ENCODE measurements around the gene VASN. TPM values are rescaled to one million over a fixed set of nuclear protein-coding genes. Genes with fewer than 3 reads are reported as not detected.
A peak's percentile ranks its signal among the peaks of the same experiment; 100 is the strongest.

VASN gene
- total RNA-seq, 1 donor from 2014 or later = 3.1 TPM

DNA sequence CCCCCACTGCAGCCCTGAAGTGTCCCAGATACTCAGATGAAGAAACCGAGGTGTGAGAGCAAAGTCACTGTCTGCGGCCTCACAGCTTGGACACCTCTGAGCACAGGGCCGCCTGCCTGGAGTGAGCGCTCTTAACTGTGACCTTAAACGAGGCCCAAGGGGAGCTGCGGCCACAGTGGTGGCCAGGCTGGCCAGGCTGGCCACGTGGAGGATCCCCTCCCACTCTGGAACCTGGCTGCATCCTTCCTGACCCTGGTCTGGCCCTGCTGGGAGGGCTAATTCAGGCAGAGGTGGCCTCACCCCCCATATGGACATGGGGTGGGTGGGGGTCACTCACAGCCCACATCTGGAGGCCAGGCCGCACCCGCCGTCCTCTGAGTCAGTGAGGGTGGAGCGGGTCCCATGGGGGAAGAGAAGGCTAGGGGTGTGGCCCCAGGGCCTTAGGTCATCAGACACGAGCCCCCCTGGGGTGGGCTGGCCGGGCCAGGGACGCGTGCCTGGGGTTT is 6.6 kb downstream of the VASN start:
- no peak for DNase-seq (ENCODE audit: low spot score)
- H3K4me3 ChIP-seq = no peak overlapping the region
- Mint-ChIP-seq H3K4me1 (peaks cover 40% of the 10 kb centered on the region), H3K27ac (peak overlapping the region; percentile 94), H3K36me3 (no peaks in the 10 kb centered on the region), H3K9me3 (no peaks in the 10 kb centered on the region), H3K4me3 (peak overlapping the region; percentile 46), H3K27me3 (ENCODE audit: insufficient read depth, low read depth) (peaks cover 3% of the 10 kb centered on the region)
- no peaks in the 10 kb centered on the region for H3K27me3 ChIP-seq
- H4K20me1 ChIP-seq (ENCODE audit: low read depth) = peaks cover 42% of the 10 kb centered on the region
- no peak overlapping the region for H2AFZ ChIP-seq (replicated peaks)
- no peak overlapping the region for H3K27ac ChIP-seq
- no peak overlapping the region for H3K4me2 ChIP-seq
- H3K36me3 ChIP-seq = no peaks in the 10 kb centered on the region
- TF ChIP-seq EZH2 (IDR thresholded peaks at IDR 0.05) = no peak
- TF ChIP-seq, protein P1, sequence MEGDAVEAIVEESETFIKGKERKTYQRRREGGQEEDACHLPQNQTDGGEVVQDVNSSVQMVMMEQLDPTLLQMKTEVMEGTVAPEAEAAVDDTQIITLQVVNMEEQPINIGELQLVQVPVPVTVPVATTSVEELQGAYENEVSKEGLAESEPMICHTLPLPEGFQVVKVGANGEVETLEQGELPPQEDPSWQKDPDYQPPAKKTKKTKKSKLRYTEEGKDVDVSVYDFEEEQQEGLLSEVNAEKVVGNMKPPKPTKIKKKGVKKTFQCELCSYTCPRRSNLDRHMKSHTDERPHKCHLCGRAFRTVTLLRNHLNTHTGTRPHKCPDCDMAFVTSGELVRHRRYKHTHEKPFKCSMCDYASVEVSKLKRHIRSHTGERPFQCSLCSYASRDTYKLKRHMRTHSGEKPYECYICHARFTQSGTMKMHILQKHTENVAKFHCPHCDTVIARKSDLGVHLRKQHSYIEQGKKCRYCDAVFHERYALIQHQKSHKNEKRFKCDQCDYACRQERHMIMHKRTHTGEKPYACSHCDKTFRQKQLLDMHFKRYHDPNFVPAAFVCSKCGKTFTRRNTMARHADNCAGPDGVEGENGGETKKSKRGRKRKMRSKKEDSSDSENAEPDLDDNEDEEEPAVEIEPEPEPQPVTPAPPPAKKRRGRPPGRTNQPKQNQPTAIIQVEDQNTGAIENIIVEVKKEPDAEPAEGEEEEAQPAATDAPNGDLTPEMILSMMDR (IDR thresholded peaks at IDR 0.05) = no peak
- no peak for TF ChIP-seq EZH2phosphoT487 (IDR thresholded peaks at IDR 0.05)
- H3K9ac ChIP-seq = no peak overlapping the region
- H3K79me2 ChIP-seq (ENCODE audit: low read depth) = peaks cover 4% of the 10 kb centered on the region
- H3K4me1 ChIP-seq = peaks cover 40% of the 10 kb centered on the region
- H3K9me3 ChIP-seq (ENCODE audit: low read depth) = no peaks in the 10 kb centered on the region
- peaks cover 19% of the 10 kb centered on the region for H3F3A ChIP-seq (ENCODE audit: low read depth)

DNA sequence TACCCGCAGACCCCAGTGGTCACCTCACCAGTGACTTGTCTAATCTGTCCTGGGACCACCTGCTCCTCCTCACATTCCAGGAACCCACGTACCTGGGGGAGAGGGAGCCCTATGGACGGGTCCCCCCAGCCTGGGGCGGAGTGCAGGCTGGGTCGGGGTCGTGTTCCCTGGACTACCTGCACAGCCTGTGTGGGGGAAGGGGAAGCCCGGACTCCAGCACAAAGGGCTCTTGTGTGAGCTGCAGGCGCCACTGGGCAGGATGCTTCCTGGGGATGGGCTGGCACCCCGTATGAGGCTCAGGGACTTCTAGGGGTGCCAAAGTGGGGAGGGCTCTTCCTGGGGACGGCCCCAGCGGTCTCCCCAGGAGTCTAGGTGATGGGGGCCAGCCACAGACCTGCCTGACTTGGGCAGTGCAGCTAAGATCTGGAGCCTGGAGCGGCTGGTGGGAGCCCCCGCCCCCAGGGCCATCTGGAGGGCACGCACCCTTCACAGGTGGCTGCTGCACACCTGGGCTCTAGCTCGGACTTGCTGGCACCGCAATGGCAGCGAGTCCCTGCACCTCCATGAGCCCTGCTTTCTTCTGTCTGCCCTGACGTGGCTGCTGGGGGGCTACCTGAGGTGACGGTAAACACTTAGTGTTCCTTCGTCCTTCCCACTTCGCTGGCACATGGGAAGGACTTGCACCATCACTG is 7.5 kb downstream of the VASN start:
- Histone ChIP-seq H3K27ac (no peak overlapping the region), H3K79me2 (ENCODE audit: low read depth) (peaks cover 4% of the 10 kb centered on the region)

DNA sequence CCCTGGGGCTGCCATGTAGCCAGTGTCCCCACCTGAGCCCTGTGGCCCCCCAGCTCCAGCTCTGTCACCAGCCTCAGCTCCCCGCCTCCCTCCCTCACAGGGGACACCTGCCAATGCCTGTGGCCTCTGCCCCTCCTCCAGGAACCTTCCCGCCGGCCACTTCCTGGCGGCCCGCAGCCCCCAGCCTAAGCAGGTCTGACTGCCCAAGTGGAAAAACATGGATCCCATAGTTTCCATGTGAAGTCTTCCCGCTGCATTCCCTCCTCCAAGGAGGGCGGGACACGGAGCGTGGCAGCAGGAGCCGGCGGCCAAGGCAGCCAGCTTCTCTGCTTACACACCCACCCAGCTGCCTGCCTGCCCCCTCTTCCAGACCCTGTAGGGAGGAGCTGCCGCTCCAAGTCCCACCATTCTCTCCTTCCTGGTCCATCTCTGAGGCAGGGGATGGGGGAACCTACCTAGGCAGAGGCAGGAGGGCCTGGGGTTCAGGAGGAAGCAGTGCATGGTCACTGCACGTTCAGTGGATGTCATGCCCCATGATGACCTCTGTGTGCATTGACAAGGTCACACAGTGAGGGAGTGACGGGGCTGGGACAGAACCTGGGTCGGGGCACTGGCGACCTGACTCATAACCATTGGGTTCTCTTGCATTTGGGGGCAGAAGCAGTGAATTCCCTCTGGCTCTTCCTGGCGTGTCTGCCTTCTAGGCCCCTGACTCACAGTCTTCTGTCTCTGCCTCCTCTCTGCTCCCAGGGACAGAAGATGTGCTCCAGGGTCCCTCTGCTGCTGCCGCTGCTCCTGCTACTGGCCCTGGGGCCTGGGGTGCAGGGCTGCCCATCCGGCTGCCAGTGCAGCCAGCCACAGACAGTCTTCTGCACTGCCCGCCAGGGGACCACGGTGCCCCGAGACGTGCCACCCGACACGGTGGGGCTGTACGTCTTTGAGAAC is 8.7 kb downstream of the VASN start:
- Mint-ChIP-seq H3K4me1 (peaks cover 30% of the 10 kb centered on the region), H3K27ac (peak overlapping the region; percentile 46), H3K27me3 (ENCODE audit: insufficient read depth, low read depth) (peaks cover 4% of the 10 kb centered on the region), H3K4me3 (no peak overlapping the region), H3K9me3 (no peaks in the 10 kb centered on the region), H3K36me3 (no peaks in the 10 kb centered on the region)
- Histone ChIP-seq H2AFZ (replicated peaks) (no peak overlapping the region), H4K20me1 (ENCODE audit: low read depth) (peaks cover 26% of the 10 kb centered on the region), H3K79me2 (ENCODE audit: low read depth) (no peaks in the 10 kb centered on the region), H3K36me3 (no peaks in the 10 kb centered on the region), H3K27me3 (no peaks in the 10 kb centered on the region), H3F3A (ENCODE audit: low read depth) (no peaks in the 10 kb centered on the region), H3K9me3 (ENCODE audit: low read depth) (no peaks in the 10 kb centered on the region), H3K9ac (no peak overlapping the region), H3K27ac (no peak overlapping the region), H3K4me2 (no peak overlapping the region), H3K4me1 (peaks cover 21% of the 10 kb centered on the region), H3K4me3 (no peak overlapping the region)
- DNase-seq (ENCODE audit: low spot score) = no peak
- TF ChIP-seq, protein P1 (IDR thresholded peaks at IDR 0.05) = no peak
- no peak for TF ChIP-seq EZH2 (IDR thresholded peaks at IDR 0.05)
- TF ChIP-seq EZH2phosphoT487 (IDR thresholded peaks at IDR 0.05) = no peak

More for the DNA sequence above, 7.5 kb downstream of the VASN start:
- Histone ChIP-seq H3K9ac (no peak overlapping the region), H2AFZ (replicated peaks) (no peak overlapping the region), H3K4me3 (no peak overlapping the region), H3K4me2 (no peak overlapping the region), H3F3A (ENCODE audit: low read depth) (peaks cover 10% of the 10 kb centered on the region), H3K4me1 (peaks cover 31% of the 10 kb centered on the region), H3K36me3 (no peaks in the 10 kb centered on the region), H3K9me3 (ENCODE audit: low read depth) (no peaks in the 10 kb centered on the region), H4K20me1 (ENCODE audit: low read depth) (peaks cover 35% of the 10 kb centered on the region), H3K27me3 (no peaks in the 10 kb centered on the region)
- peaks cover 36% of the 10 kb centered on the region for H3K4me1 Mint-ChIP-seq
- H3K36me3 Mint-ChIP-seq = no peaks in the 10 kb centered on the region
- DNase-seq (ENCODE audit: low spot score) = no peak
- TF ChIP-seq, protein P1 (IDR thresholded peaks at IDR 0.05) = no peak
- TF ChIP-seq EZH2 (IDR thresholded peaks at IDR 0.05) (no peak), EZH2phosphoT487 (IDR thresholded peaks at IDR 0.05) (no peak)
- no peaks in the 10 kb centered on the region for H3K9me3 Mint-ChIP-seq
- H3K27me3 Mint-ChIP-seq (ENCODE audit: insufficient read depth, low read depth) = peaks cover 4% of the 10 kb centered on the region
- H3K27ac Mint-ChIP-seq = no peak overlapping the region
- H3K4me3 Mint-ChIP-seq = no peak overlapping the region

All from neural progenitor cell (in vitro differentiated cells).